HEK293 (cell line): ENCODE measurements around the gene EIF4A3.

Experiments
- ZBTB21 ChIP-seq: fragments of 450-650 bp; formaldehyde crosslinking; IDR thresholded peaks from 2 replicates; pipeline ENCODE4 v1.5.1; 2017; ENCODE audit warnings: missing biosample characterization, missing genetic modification characterization
- ZNF157 ChIP-seq: fragments of 450-650 bp; formaldehyde crosslinking; IDR thresholded peaks from 2 replicates; pipeline ENCODE4 v1.5.1; 2016; ENCODE audit warnings: missing biosample characterization, missing genetic modification characterization

GRCh38 chr17:80119839-80120238 lies 27.1 kb downstream of the EIF4A3 start:
- no peak for TF ChIP-seq ZBTB21 (tag by site-specific recombination)
- no peak for TF ChIP-seq ZNF157 (tag by site-specific recombination)
